ENCODE data around the gene DAAM1. TPM values are rescaled to one million over a fixed set of nuclear protein-coding genes. Genes with fewer than 3 reads are reported as not detected.

The DAAM1 gene
- total RNA-seq, 1 experiment from 2014 or later, result 13.3 TPM

GRCh38 chr14:59215757-59216156, 27.3 kb downstream of the DAAM1 start:
- Histone ChIP-seq H3K9me3 (ENCODE audit: control insufficient read depth, insufficient read depth, low read depth, low read length) (no peaks in the 10 kb centered on the region), H3K36me3 (ENCODE audit: control insufficient read depth, insufficient read depth, low read length) (no peaks in the 10 kb centered on the region), H3K27me3 (ENCODE audit: control insufficient read depth, insufficient read depth, low read length) (no peaks in the 10 kb centered on the region), H3K4me3 (ENCODE audit: low read depth in 2 of 2, low read length in 2 of 2) (no peak overlapping the region), H3K27ac (ENCODE audit: low read length) (no peak overlapping the region), H3K4me1 (ENCODE audit: control insufficient read depth, insufficient read depth, low read length) (no peaks in the 10 kb centered on the region)
- ChIA-PET POLR2A (no interaction called here), CTCF (no interaction called here)
- no peak for DNase-seq (ENCODE audit: low read depth, low spot score)
- intact Hi-C loops (cut with micrococcal nuclease; ENCODE audit: unreplicated experiment), result no loop called here
- no peak for ATAC-seq
- TF ChIP-seq, protein P1, sequence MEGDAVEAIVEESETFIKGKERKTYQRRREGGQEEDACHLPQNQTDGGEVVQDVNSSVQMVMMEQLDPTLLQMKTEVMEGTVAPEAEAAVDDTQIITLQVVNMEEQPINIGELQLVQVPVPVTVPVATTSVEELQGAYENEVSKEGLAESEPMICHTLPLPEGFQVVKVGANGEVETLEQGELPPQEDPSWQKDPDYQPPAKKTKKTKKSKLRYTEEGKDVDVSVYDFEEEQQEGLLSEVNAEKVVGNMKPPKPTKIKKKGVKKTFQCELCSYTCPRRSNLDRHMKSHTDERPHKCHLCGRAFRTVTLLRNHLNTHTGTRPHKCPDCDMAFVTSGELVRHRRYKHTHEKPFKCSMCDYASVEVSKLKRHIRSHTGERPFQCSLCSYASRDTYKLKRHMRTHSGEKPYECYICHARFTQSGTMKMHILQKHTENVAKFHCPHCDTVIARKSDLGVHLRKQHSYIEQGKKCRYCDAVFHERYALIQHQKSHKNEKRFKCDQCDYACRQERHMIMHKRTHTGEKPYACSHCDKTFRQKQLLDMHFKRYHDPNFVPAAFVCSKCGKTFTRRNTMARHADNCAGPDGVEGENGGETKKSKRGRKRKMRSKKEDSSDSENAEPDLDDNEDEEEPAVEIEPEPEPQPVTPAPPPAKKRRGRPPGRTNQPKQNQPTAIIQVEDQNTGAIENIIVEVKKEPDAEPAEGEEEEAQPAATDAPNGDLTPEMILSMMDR (IDR thresholded peaks at IDR 0.05), result no peak
- TF ChIP-seq, protein P2, sequence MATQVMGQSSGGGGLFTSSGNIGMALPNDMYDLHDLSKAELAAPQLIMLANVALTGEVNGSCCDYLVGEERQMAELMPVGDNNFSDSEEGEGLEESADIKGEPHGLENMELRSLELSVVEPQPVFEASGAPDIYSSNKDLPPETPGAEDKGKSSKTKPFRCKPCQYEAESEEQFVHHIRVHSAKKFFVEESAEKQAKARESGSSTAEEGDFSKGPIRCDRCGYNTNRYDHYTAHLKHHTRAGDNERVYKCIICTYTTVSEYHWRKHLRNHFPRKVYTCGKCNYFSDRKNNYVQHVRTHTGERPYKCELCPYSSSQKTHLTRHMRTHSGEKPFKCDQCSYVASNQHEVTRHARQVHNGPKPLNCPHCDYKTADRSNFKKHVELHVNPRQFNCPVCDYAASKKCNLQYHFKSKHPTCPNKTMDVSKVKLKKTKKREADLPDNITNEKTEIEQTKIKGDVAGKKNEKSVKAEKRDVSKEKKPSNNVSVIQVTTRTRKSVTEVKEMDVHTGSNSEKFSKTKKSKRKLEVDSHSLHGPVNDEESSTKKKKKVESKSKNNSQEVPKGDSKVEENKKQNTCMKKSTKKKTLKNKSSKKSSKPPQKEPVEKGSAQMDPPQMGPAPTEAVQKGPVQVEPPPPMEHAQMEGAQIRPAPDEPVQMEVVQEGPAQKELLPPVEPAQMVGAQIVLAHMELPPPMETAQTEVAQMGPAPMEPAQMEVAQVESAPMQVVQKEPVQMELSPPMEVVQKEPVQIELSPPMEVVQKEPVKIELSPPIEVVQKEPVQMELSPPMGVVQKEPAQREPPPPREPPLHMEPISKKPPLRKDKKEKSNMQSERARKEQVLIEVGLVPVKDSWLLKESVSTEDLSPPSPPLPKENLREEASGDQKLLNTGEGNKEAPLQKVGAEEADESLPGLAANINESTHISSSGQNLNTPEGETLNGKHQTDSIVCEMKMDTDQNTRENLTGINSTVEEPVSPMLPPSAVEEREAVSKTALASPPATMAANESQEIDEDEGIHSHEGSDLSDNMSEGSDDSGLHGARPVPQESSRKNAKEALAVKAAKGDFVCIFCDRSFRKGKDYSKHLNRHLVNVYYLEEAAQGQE (IDR thresholded peaks at IDR 0.05; ENCODE audit: insufficient read depth in 1 of 2, low read depth in 2 of 2, low read length in 1 of 2), result no peak
- TF ChIP-seq POLR2AphosphoS5 (IDR thresholded peaks at IDR 0.05; ENCODE audit: low read depth, low read length) (no peak), TCF7L2 (IDR thresholded peaks at IDR 0.05; ENCODE audit: low read depth, low read length) (no peak), SIN3A (IDR thresholded peaks at IDR 0.05; ENCODE audit: borderline replicate concordance, insufficient read depth, low read depth, low read length) (no peak)
- no TSS peak for BruUV-seq (replicated peaks)
- in situ Hi-C loops (cut with HindIII; ENCODE audit: low pct_unique_long_range_greater_than_20kb, low sequenced_read_pairs), result no loop called here

- Histone ChIP-seq H3K4me3 (ENCODE audit: low read depth in 2 of 2, low read length in 2 of 2) (no peak overlapping the region), H3K9me3 (ENCODE audit: control insufficient read depth, insufficient read depth, low read depth, low read length) (no peaks in the 10 kb centered on the region), H3K27me3 (ENCODE audit: control insufficient read depth, insufficient read depth, low read length) (no peaks in the 10 kb centered on the region), H3K27ac (ENCODE audit: low read length) (no peak overlapping the region), H3K4me1 (ENCODE audit: control insufficient read depth, insufficient read depth, low read length) (no peaks in the 10 kb centered on the region), H3K36me3 (ENCODE audit: control insufficient read depth, insufficient read depth, low read length) (no peaks in the 10 kb centered on the region)
- intact Hi-C loops (cut with micrococcal nuclease; ENCODE audit: unreplicated experiment) (no loop called here), in situ Hi-C loops (cut with HindIII; ENCODE audit: low pct_unique_long_range_greater_than_20kb, low sequenced_read_pairs) (no loop called here)
- DNase-seq (ENCODE audit: low read depth, low spot score) (no peak), ATAC-seq (no peak)
- TF ChIP-seq SIN3A (IDR thresholded peaks at IDR 0.05; ENCODE audit: borderline replicate concordance, insufficient read depth, low read depth, low read length) (no peak), TCF7L2 (IDR thresholded peaks at IDR 0.05; ENCODE audit: low read depth, low read length) (no peak), POLR2AphosphoS5 (IDR thresholded peaks at IDR 0.05; ENCODE audit: low read depth, low read length) (no peak)
- TF ChIP-seq, protein P2 (IDR thresholded peaks at IDR 0.05; ENCODE audit: insufficient read depth in 1 of 2, low read depth in 2 of 2, low read length in 1 of 2), result no peak
- TF ChIP-seq, protein P1 (IDR thresholded peaks at IDR 0.05), result no peak
- CTCF ChIA-PET, result no interaction called here
- POLR2A ChIA-PET, result no interaction called here
- no TSS peak for BruUV-seq (replicated peaks)
Observed at GRCh38 chr14:59217011-59217410, 28.5 kb downstream of the DAAM1 start.

Measured in Panc1 (cell line).